HCT116 (cell line): ENCODE measurements around the gene BACE1. TPM values are rescaled to one million over a fixed set of nuclear protein-coding genes. Genes with fewer than 3 reads are reported as not detected.

Experiments
- ATAC-seq: fragments of 200-7000 bp; cut with Tn5 transposase; 2 replicates; pipeline ENCODE4 v1.9.1; 2020; ENCODE audit warnings: mild to moderate bottlenecking, moderate library complexity
- BruUV-seq: library from RNA; stranded (reverse); fragments of 400-500 nt; replicated peaks from 2 replicates; lab custom pipeline; 2021; lab: Mats Ljungman, UMichigan
- CTCF ChIA-PET: fragments of 300-600 bp; sonication (Branson Sonifier 250); formaldehyde crosslinking; loops from one replicate; lab custom pipeline; 2021; ENCODE audit warnings: antibody characterized with exemption; lab: Charles Lee
- POLR2A ChIA-PET: fragments of 300-600, 350-600 bp; sonication (Branson Sonifier 250); formaldehyde crosslinking; loops from one replicate; lab custom pipeline; 2021; ENCODE audit warnings: antibody characterized with exemption; lab: Charles Lee
- RAD21 ChIA-PET, 2 experiments: fragments of 300-600 bp; sonication (Branson Sonifier 250); formaldehyde crosslinking; loops; one replicate each; lab custom pipeline; 2023; ENCODE audit warnings: low total read pairs in 2 of 2; ENCODE audit not compliant: uncharacterized antibody in 2 of 2, unreplicated experiment in 2 of 2, low non-redundant PET in 1 of 2; lab: Charles Lee
- DNase-seq: peaks from one replicate; pipeline ENCODE4 v3.0.0-alpha.2; 2010; ENCODE audit warnings: low read depth, low spot score
- H2AFZ ChIP-seq: fragments of 200-600 bp; shearing (Covaris generic), sonication (generic); 2 replicates; pipeline ENCODE4 v1.6.1; 2017; ENCODE audit warnings: low read depth, mixed run types, mixed read lengths, antibody characterized with exemption, low read length; ENCODE audit not compliant: poor library complexity, severe bottlenecking
- H3K27ac ChIP-seq: 2 replicates; pipeline ENCODE4 v1.5.1; 2012; ENCODE audit warnings: low read depth, low read length
- H3K27me3 ChIP-seq: fragments of 200-600 bp; sonication (generic); 2 replicates; pipeline ENCODE4 v1.6.1; 2016; ENCODE audit warnings: mixed run types, low read length, mixed read lengths; ENCODE audit not compliant: insufficient read depth
- H3K36me3 ChIP-seq, 2 experiments: fragments of 200-500 bp in 1 of 2; fragments of 200-600 bp in 1 of 2; sonication (Bioruptor generic) in 1 of 2; sonication (generic) in 1 of 2; 2 replicates each; pipeline versions ENCODE4 v1.5.1 to v1.6.1; 2014 to 2016; ENCODE audit warnings: low read length in 2 of 2, inconsistent platforms in 1 of 2, mixed read lengths in 1 of 2, mixed run types in 1 of 2; ENCODE audit not compliant: insufficient read depth in 2 of 2, control insufficient read depth in 1 of 2
- H3K4me1 ChIP-seq, 2 experiments: fragments of 200-600 bp in 1 of 2; sonication (generic) in 1 of 2; 2 replicates each; pipeline versions ENCODE4 v1.5.1 to v1.6.1; 2012 to 2017; ENCODE audit warnings: low read length in 2 of 2, inconsistent platforms in 1 of 2, mild to moderate bottlenecking in 1 of 2, mixed read lengths in 1 of 2, mixed run types in 1 of 2, moderate library complexity in 1 of 2; ENCODE audit not compliant: insufficient read depth in 2 of 2, control insufficient read depth in 1 of 2
- H3K4me2 ChIP-seq: fragments of 200-600 bp; sonication (generic); 2 replicates; pipeline ENCODE4 v1.6.1; 2017; ENCODE audit warnings: mixed run types, low read length, mixed read lengths
- H3K4me3 ChIP-seq, 2 experiments: fragments of 200-600 bp in 1 of 2; sonication (generic) in 1 of 2; replicated peaks in 1 of 2; 2 replicates each; pipeline ENCODE4 v1.5.1; 2011 to 2016; ENCODE audit warnings: low read length in 2 of 2, control low read depth in 1 of 2, low read depth in 1 of 2, mild to moderate bottlenecking in 1 of 2, mixed read lengths in 1 of 2, mixed run types in 1 of 2
- H3K79me2 ChIP-seq: fragments of 200-600 bp; sonication (generic); 2 replicates; pipeline ENCODE4 v1.6.1; 2017; ENCODE audit warnings: mild to moderate bottlenecking, mixed run types, low read length, moderate library complexity, mixed read lengths; ENCODE audit not compliant: insufficient read depth
- H3K9ac ChIP-seq: fragments of 200-600 bp; sonication (generic); 2 replicates; pipeline ENCODE4 v1.6.1; 2016; ENCODE audit warnings: low read length, mixed read lengths
- H3K9me2 ChIP-seq: fragments of 200-600 bp; sonication (generic), shearing (Covaris generic); 2 replicates; pipeline ENCODE4 v1.6.1; 2017; ENCODE audit warnings: mixed run types, mild to moderate bottlenecking, moderate library complexity; ENCODE audit not compliant: insufficient read depth
- H3K9me3 ChIP-seq, 2 experiments: fragments of 200-500 bp in 1 of 2; fragments of 200-600 bp in 1 of 2; sonication (Bioruptor generic) in 1 of 2; sonication (generic) in 1 of 2; 2 replicates each; pipeline ENCODE4 v1.6.1; 2014 to 2017; ENCODE audit warnings: low read length in 2 of 2, mixed read lengths in 2 of 2, inconsistent platforms in 1 of 2, low read depth in 1 of 2, mild to moderate bottlenecking in 1 of 2, mixed run types in 1 of 2, moderate library complexity in 1 of 2; ENCODE audit not compliant: control insufficient read depth in 1 of 2, insufficient read depth in 1 of 2
- H4K20me1 ChIP-seq: fragments of 200-600 bp; sonication (generic), shearing (Covaris generic); 2 replicates; pipeline ENCODE4 v1.6.1; 2017; ENCODE audit warnings: mixed run types, mild to moderate bottlenecking, moderate library complexity; ENCODE audit not compliant: insufficient read depth
- CBX3 ChIP-seq: IDR thresholded peaks from 2 replicates; pipeline ENCODE4 v1.6.1; 2012; ENCODE audit warnings: low read depth
- CEBPB ChIP-seq: IDR thresholded peaks from 2 replicates; pipeline ENCODE4 v1.6.1; 2012; ENCODE audit warnings: low read depth
- EGR1 ChIP-seq: IDR thresholded peaks from 2 replicates; pipeline ENCODE4 v1.6.1; 2012; ENCODE audit warnings: low read depth
- EZH2phosphoT487 ChIP-seq: fragments of 200-600 bp; IDR thresholded peaks from 2 replicates; pipeline ENCODE4 v1.6.1; 2018; ENCODE audit warnings: antibody characterized with exemption, borderline replicate concordance
- FOSL1 ChIP-seq: IDR thresholded peaks from 2 replicates; pipeline ENCODE4 v1.6.1; 2012; ENCODE audit warnings: low read depth
- JUND ChIP-seq: IDR thresholded peaks from 2 replicates; pipeline ENCODE4 v1.6.1; 2012
- POLR2A ChIP-seq: IDR thresholded peaks from 2 replicates; pipeline ENCODE4 v1.7.0; 2011; ENCODE audit warnings: borderline replicate concordance; ENCODE audit not compliant: insufficient read depth, insufficient read length; ENCODE audit errors: extremely low read depth
- POLR2AphosphoS5 ChIP-seq: IDR thresholded peaks from 2 replicates; pipeline ENCODE4 v1.6.1; 2011; ENCODE audit warnings: mild to moderate bottlenecking, low read depth, low read length, moderate library complexity
- RAD21 ChIP-seq: IDR thresholded peaks from 2 replicates; pipeline ENCODE4 v1.6.1; 2012; ENCODE audit warnings: low read depth, mild to moderate bottlenecking
- SIN3A ChIP-seq: IDR thresholded peaks from 2 replicates; pipeline ENCODE4 v1.6.1; 2012; ENCODE audit warnings: low read depth
- SP1 ChIP-seq: IDR thresholded peaks from 2 replicates; pipeline ENCODE4 v1.6.1; 2012; ENCODE audit warnings: low read depth
- ZFX ChIP-seq: fragments of 450-650 bp; IDR thresholded peaks from 2 replicates; pipeline ENCODE4 v1.6.1; 2017
- ZNF274 ChIP-seq: fragments of 200-500 bp; sonication (Bioruptor generic); IDR thresholded peaks from 2 replicates; pipeline ENCODE4 v1.6.1; 2014; ENCODE audit warnings: mild to moderate bottlenecking, low read depth, low read length, inconsistent platforms
- intact Hi-C: fragments of 100-400 bp; cut with micrococcal nuclease; formaldehyde crosslinking; loops from 2 replicates; pipeline ENCODE4 v1.10.0; 2022
- total RNA-seq: library from RNA; stranded (reverse); gene quantifications from one replicate; pipeline ENCODE4 v1.2.1, GENCODE V29; 2021; ENCODE audit not compliant: unreplicated experiment
- TF ChIP-seq, protein P1 (sequence below): IDR thresholded peaks from 2 replicates; pipeline ENCODE4 v1.6.1; 2012
- TF ChIP-seq, protein P2 (sequence below): IDR thresholded peaks from 2 replicates; pipeline ENCODE4 v1.6.1; 2011; ENCODE audit warnings: mild to moderate bottlenecking, low read length, moderate library complexity; ENCODE audit not compliant: insufficient replicate concordance; ENCODE audit errors: extremely low read depth
- TF ChIP-seq, protein P3 (sequence below): IDR thresholded peaks from 2 replicates; pipeline ENCODE4 v1.6.1; 2012

The BACE1 gene
- total RNA-seq, 1 experiment from 2014 or later, result 8.5 TPM

DNA sequence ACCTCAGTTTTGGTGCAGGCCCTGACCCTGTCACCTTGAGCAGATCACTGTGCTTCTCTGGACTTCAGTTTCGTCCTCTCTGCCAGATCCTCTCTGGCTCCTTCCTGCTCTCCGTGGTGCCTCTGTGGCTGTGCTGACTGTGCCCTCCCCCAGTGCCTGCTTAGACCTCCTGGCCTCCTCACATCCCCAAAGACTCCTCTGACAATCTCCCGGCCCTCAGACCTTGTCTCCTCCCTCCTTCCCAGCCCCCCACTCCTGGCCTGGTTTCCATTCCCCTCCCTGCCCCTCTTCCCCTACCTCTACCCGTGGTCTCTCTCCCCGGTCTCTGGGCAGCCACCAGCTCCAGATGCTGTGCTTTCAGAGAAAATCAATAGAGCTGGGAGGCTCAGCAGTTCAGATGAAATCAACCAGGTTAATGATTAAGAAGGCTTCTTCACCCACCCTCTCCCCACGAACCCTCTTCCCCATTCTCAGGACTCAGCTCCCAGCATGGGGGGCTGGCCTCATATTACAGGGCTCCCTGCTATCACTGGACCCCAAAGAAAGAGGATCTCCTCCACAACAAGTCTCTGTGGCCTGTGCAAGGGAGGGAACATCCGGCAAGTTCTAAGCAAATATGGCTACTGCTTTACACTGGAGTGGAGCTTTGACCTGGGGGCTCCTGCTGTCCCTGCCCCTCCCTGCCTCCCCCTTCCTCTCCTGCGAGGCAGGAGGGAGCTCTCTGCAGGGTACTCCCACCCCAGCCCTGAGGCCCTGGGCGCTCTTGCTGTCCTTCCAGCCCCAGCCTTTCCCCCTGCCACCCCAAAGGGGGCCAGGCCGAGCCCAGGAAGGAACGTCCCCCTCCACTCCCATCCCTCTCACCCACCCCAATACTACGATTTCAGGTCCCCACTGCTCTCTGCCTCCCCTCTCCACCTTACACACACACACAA is 16.4 kb downstream of the BACE1 start:
- H3K36me3 ChIP-seq, result no peaks in the 10 kb centered on the region
- no peak for DNase-seq
- TF ChIP-seq RAD21 (no peak), EGR1 (no peak), ZFX (no peak), SIN3A (no peak), POLR2AphosphoS5 (no peak), POLR2A (no peak), EZH2phosphoT487 (no peak), ZNF274 (no peak), CEBPB (no peak), FOSL1 (no peak), SP1 (no peak), JUND (no peak), CBX3 (no peak)
- TF ChIP-seq, protein P1, sequence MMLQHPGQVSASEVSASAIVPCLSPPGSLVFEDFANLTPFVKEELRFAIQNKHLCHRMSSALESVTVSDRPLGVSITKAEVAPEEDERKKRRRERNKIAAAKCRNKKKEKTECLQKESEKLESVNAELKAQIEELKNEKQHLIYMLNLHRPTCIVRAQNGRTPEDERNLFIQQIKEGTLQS, result no peak
- TF ChIP-seq, protein P2, sequence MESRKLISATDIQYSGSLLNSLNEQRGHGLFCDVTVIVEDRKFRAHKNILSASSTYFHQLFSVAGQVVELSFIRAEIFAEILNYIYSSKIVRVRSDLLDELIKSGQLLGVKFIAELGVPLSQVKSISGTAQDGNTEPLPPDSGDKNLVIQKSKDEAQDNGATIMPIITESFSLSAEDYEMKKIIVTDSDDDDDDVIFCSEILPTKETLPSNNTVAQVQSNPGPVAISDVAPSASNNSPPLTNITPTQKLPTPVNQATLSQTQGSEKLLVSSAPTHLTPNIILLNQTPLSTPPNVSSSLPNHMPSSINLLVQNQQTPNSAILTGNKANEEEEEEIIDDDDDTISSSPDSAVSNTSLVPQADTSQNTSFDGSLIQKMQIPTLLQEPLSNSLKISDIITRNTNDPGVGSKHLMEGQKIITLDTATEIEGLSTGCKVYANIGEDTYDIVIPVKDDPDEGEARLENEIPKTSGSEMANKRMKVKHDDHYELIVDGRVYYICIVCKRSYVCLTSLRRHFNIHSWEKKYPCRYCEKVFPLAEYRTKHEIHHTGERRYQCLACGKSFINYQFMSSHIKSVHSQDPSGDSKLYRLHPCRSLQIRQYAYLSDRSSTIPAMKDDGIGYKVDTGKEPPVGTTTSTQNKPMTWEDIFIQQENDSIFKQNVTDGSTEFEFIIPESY, result no peak
- TF ChIP-seq, protein P3, sequence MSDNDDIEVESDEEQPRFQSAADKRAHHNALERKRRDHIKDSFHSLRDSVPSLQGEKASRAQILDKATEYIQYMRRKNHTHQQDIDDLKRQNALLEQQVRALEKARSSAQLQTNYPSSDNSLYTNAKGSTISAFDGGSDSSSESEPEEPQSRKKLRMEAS, result no peak
- no peaks in the 10 kb centered on the region for H3K9me3 ChIP-seq
- ChIA-PET POLR2A (no interaction called here), RAD21 (no interaction called here), CTCF (no interaction called here)
- no peak overlapping the region for H3K27ac ChIP-seq
- H3K4me2 ChIP-seq, result no peak overlapping the region
- no peak overlapping the region for H2AFZ ChIP-seq
- no peaks in the 10 kb centered on the region for H3K79me2 ChIP-seq
- H4K20me1 ChIP-seq, result no peaks in the 10 kb centered on the region
- H3K9me2 ChIP-seq, result no peaks in the 10 kb centered on the region
- H3K27me3 ChIP-seq, result no peaks in the 10 kb centered on the region
- no peaks in the 10 kb centered on the region for H3K4me1 ChIP-seq
- no peak overlapping the region for H3K9ac ChIP-seq
- intact Hi-C loops, result no loop called here
- H3K4me3 ChIP-seq, result no peak overlapping the region
- no TSS peak for BruUV-seq
- no peak for ATAC-seq
